GM12874 (cell line): ENCODE data around the gene ARHGEF28.

ENCODE experiments used
- TF ChIP-seq, protein P1 (sequence below): IDR thresholded peaks from 2 replicates; pipeline ENCODE4 v1.5.1; 2011; ENCODE audit warnings: low read depth, mild to moderate bottlenecking, control low read depth, low read length, moderate library complexity; ENCODE audit not compliant: insufficient read depth

Gene ARHGEF28

DNA sequence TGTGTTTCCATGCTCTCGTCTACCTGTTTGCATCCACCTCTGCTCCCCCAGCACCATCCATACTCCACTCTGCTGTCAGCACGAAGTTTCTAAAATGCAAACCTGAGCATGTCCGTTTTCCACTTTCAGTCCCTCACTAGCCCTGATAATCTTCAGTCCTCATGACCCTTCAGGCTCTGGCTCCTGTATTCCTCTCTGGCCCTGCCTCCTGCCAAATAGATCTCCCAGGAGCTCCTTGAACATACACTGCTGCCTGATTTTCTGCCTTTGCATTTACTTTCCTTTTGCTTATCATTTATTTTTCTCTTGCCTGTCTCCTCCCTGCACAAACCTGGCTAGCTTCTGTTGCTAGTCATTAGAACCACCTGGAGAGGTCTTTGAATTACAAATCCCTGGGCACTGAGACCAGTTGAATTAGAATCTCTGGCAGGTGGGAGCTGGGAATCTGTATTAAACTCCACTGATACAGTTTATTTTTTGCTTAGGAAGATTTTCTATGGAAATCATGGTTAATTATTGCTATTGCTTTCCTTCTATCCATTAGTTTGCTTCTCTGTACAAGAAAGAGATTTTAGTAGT, 18.5 kb downstream of the ARHGEF28 start:
- TF ChIP-seq, protein P1, sequence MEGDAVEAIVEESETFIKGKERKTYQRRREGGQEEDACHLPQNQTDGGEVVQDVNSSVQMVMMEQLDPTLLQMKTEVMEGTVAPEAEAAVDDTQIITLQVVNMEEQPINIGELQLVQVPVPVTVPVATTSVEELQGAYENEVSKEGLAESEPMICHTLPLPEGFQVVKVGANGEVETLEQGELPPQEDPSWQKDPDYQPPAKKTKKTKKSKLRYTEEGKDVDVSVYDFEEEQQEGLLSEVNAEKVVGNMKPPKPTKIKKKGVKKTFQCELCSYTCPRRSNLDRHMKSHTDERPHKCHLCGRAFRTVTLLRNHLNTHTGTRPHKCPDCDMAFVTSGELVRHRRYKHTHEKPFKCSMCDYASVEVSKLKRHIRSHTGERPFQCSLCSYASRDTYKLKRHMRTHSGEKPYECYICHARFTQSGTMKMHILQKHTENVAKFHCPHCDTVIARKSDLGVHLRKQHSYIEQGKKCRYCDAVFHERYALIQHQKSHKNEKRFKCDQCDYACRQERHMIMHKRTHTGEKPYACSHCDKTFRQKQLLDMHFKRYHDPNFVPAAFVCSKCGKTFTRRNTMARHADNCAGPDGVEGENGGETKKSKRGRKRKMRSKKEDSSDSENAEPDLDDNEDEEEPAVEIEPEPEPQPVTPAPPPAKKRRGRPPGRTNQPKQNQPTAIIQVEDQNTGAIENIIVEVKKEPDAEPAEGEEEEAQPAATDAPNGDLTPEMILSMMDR, result no peak

DNA sequence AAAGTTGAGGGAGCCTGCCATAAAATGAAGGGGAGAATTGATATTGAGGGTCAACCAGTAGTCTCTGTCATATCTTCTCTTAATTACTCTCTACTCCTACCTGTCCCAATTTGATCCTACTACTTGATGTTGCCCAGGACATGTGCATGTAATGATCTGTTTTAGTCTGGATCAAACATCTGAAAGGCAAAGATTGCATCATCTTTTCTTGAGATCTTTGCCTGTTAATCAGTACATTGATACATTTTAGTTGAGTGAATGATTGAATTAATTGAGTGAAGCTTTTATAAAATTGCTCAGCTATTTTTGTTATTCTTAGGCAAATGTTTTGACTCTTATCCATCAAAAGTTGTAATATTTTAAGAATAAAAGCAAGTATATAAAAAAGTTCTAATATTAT, 21.7 kb downstream of the ARHGEF28 start:
- TF ChIP-seq, protein P1, result no peak

GRCh38 chr5:73648515-73648914, 22.5 kb downstream of the ARHGEF28 start:
- TF ChIP-seq, protein P1, result no peak

DNA sequence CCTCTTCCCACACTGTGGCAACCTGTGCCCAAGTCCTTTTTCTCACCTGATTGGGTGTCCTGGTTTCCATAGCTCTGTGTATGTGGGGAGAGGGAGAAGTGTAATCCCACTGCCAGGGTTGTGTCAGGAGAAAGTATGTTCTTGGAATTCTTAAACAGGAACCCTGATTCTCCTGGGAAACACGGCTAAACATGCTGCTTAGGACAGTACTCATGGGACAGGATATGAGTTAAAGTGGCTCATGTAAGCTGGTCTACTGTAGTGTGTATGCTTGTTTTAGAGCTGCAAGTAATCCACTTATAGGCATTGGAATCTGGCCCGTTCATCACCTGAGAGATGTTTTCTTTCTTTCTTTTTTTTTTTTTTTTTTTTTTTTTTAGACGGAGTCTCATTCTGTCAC, 23.9 kb downstream of the ARHGEF28 start:
- TF ChIP-seq, protein P1, result no peak

GRCh38 chr5:73652391-73652790, 26.4 kb downstream of the ARHGEF28 start:
- TF ChIP-seq, protein P1, result no peak

DNA sequence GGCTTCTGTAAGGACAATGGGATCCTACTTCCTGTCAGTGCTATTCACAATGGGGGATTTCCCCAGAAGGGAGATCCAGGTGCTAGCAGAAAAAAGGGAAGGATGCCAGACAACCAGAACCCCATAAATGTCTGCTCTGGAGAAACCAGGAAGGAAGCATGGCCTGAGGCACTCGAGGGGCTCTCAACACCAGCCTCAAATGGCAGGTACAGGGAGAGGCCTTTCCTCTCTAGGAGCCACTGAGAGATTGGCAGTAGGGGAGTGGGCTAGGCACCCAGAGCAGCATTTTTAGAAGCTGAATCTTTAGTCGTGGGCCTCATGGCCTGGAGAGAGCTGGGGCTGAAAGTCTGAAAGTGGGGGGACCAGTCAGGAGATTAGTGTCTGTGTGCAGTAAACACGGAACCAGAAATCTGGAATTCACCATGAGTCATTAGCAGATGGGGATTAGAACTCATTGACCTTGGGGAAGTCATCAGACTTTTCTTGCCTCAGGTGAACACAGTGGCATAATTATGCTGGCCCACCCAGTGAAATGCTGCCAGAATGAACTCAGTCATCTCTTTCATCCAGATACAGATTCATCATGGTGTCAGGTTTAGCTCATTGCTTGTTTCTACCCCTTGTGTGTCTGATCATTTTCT, 28.3 kb downstream of the ARHGEF28 start:
- TF ChIP-seq, protein P1, result no peak

DNA sequence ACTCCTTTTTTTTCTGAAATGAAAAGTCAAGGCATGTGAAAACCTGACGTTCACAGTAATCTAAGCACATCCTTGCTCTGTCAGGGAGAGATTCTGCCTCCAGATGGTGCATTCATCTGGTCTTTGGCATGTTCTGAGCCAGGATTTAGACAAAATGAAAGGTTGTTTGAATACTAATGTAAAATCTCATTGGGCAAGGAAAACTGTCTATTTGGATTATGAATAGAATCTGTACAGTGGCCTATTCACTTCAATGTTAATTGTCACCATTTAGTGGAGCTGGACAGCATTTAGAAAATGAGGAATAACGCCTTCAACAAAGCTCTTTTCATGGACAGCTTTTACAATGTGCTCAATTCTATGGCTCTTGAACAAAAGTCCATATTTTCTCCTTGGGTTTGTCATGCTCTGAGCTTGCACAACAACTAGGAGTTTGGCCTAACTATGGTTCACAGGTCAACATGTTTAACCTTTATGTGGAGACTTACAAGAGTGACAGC, 28.9 kb downstream of the ARHGEF28 start:
- TF ChIP-seq, protein P1, result no peak
